HEK293 (cell line): ENCODE results near the gene UGT1A1.

Experiments
- CTCF ChIA-PET: fragments of 350-600 bp; formaldehyde crosslinking; extraction: SDS; loops from one replicate; lab custom pipeline; 2021; ENCODE audit warnings: antibody characterized with exemption; lab: Yijun Ruan, JAX
- POLR2A ChIA-PET: fragments of 300-600 bp; formaldehyde crosslinking; extraction: SDS; loops from one replicate; lab custom pipeline; 2020; ENCODE audit warnings: antibody characterized with exemption, inconsistent platforms; lab: Yijun Ruan, JAX
- H3K27ac ChIP-seq: fragments of 200-500 bp; sonication (Bioruptor generic); 2 replicates; pipeline ENCODE4 v1.5.1; 2014; ENCODE audit warnings: low read depth, low read length, control low read depth, inconsistent platforms; ENCODE audit errors: extremely low read depth
- H3K36me3 ChIP-seq, 2 experiments: fragments of 200-500 bp in 1 of 2; sonication (Bioruptor generic) in 1 of 2; 1 replicate in 1 of 2; 2 replicates in 1 of 2; pipeline ENCODE4 v1.5.1; 2014 to 2017; ENCODE audit warnings: inconsistent platforms in 2 of 2, low read length in 2 of 2; ENCODE audit not compliant: control insufficient read depth in 2 of 2, insufficient read depth in 1 of 2
- H3K4me1 ChIP-seq: fragments of 200-500 bp; sonication (Bioruptor generic); 2 replicates; pipeline ENCODE4 v1.5.1; 2014; ENCODE audit warnings: mild to moderate bottlenecking, low read length, inconsistent platforms; ENCODE audit not compliant: control insufficient read depth, insufficient read depth
- H3K4me3 ChIP-seq: 2 replicates; pipeline ENCODE4 v1.5.1; 2011; ENCODE audit warnings: low read depth, mild to moderate bottlenecking, control low read depth, low read length, moderate library complexity
- H3K9me3 ChIP-seq: fragments of 200-500 bp; sonication (Bioruptor generic); 2 replicates; pipeline ENCODE4 v1.5.1; 2014; ENCODE audit warnings: low read depth, low read length, inconsistent platforms; ENCODE audit not compliant: control insufficient read depth, insufficient read depth
- BCL11B ChIP-seq: fragments of 450-650 bp; formaldehyde crosslinking; IDR thresholded peaks from 2 replicates; pipeline ENCODE4 v1.5.1; 2016; ENCODE audit warnings: low read depth, missing biosample characterization, missing genetic modification characterization
- FEZF1 ChIP-seq: fragments of 450-650 bp; formaldehyde crosslinking; IDR thresholded peaks from 2 replicates; pipeline ENCODE4 v1.5.1; 2016; ENCODE audit warnings: missing biosample characterization, missing genetic modification characterization
- GLI4 ChIP-seq: fragments of 450-650 bp; formaldehyde crosslinking; IDR thresholded peaks from 2 replicates; pipeline ENCODE4 v1.5.1; 2016; ENCODE audit warnings: missing biosample characterization, missing genetic modification characterization
- MZF1 ChIP-seq: fragments of 450-650 bp; formaldehyde crosslinking; IDR thresholded peaks from 2 replicates; pipeline ENCODE4 v1.5.1; 2017; ENCODE audit warnings: missing biosample characterization, missing genetic modification characterization, borderline replicate concordance
- REPIN1 ChIP-seq: fragments of 450-650 bp; formaldehyde crosslinking; IDR thresholded peaks from 2 replicates; pipeline ENCODE4 v1.5.1; 2017; ENCODE audit warnings: missing biosample characterization, missing genetic modification characterization, low read depth
- SCRT1 ChIP-seq: fragments of 450-650 bp; formaldehyde crosslinking; IDR thresholded peaks from 2 replicates; pipeline ENCODE4 v1.5.1; 2016; ENCODE audit warnings: missing biosample characterization, missing genetic modification characterization, borderline replicate concordance
- SP3 ChIP-seq: fragments of 450-650 bp; formaldehyde crosslinking; IDR thresholded peaks from 2 replicates; pipeline ENCODE4 v1.5.1; 2016; ENCODE audit warnings: missing biosample characterization, missing genetic modification characterization
- ZBTB11 ChIP-seq: fragments of 450-650 bp; formaldehyde crosslinking; conservative IDR thresholded peaks from 2 replicates; pipeline ENCODE4 v1.5.1; 2016; ENCODE audit warnings: low read depth, missing biosample characterization, missing genetic modification characterization
- ZBTB6 ChIP-seq: fragments of 450-650 bp; formaldehyde crosslinking; IDR thresholded peaks from 2 replicates; pipeline ENCODE4 v1.5.1; 2017; ENCODE audit warnings: missing biosample characterization, missing genetic modification characterization
- ZNF112 ChIP-seq: fragments of 450-650 bp; formaldehyde crosslinking; IDR thresholded peaks from 2 replicates; pipeline ENCODE4 v1.5.0; 2017; ENCODE audit warnings: missing biosample characterization, missing genetic modification characterization
- ZNF155 ChIP-seq: fragments of 450-650 bp; formaldehyde crosslinking; IDR thresholded peaks from 2 replicates; pipeline ENCODE4 v1.5.1; 2016; ENCODE audit warnings: missing biosample characterization, missing genetic modification characterization
- ZNF202 ChIP-seq: fragments of 450-650 bp; formaldehyde crosslinking; IDR thresholded peaks from 2 replicates; pipeline ENCODE4 v1.5.1; 2016; ENCODE audit warnings: missing biosample characterization, missing genetic modification characterization, borderline replicate concordance
- ZNF274 ChIP-seq, 2 experiments: fragments of 200-500 bp in 1 of 2; fragments of 450-650 bp in 1 of 2; sonication (Bioruptor generic) in 1 of 2; formaldehyde crosslinking in 1 of 2; IDR thresholded peaks; 2 replicates each; pipeline versions ENCODE4 v1.5.1 to v1.6.1; 2014 to 2016; ENCODE audit warnings: borderline replicate concordance in 1 of 2, inconsistent platforms in 1 of 2, low read length in 1 of 2, missing biosample characterization in 1 of 2, missing genetic modification characterization in 1 of 2
- ZNF394 ChIP-seq: fragments of 450-650 bp; formaldehyde crosslinking; IDR thresholded peaks from 2 replicates; pipeline ENCODE4 v1.5.1; 2016; ENCODE audit warnings: missing biosample characterization, missing genetic modification characterization, mild to moderate bottlenecking, moderate library complexity, borderline replicate concordance
- ZNF473 ChIP-seq: fragments of 450-650 bp; formaldehyde crosslinking; IDR thresholded peaks from 2 replicates; pipeline ENCODE4 v1.5.1; 2017; ENCODE audit warnings: missing biosample characterization, missing genetic modification characterization
- ZNF623 ChIP-seq: fragments of 450-650 bp; formaldehyde crosslinking; IDR thresholded peaks from 2 replicates; pipeline ENCODE4 v1.5.1; 2016; ENCODE audit warnings: missing biosample characterization, missing genetic modification characterization
- ZNF677 ChIP-seq: fragments of 450-650 bp; IDR thresholded peaks from 2 replicates; pipeline ENCODE4 v1.5.0; 2018; ENCODE audit warnings: missing biosample characterization, mild to moderate bottlenecking, missing genetic modification characterization, moderate library complexity
- ZNF768 ChIP-seq: fragments of 450-650 bp; formaldehyde crosslinking; IDR thresholded peaks from 2 replicates; pipeline ENCODE4 v1.5.1; 2018; ENCODE audit warnings: missing biosample characterization, mild to moderate bottlenecking, missing genetic modification characterization
- ZNF785 ChIP-seq: fragments of 450-650 bp; formaldehyde crosslinking; IDR thresholded peaks from 2 replicates; pipeline ENCODE4 v1.5.1; 2016; ENCODE audit warnings: missing biosample characterization, missing genetic modification characterization
- ZNF837 ChIP-seq: fragments of 450-650 bp; formaldehyde crosslinking; IDR thresholded peaks from 2 replicates; pipeline ENCODE4 v1.5.1; 2016; ENCODE audit warnings: missing biosample characterization, missing genetic modification characterization
- TF ChIP-seq, protein P1 (sequence below): fragments of 450-650 bp; formaldehyde crosslinking; IDR thresholded peaks from 2 replicates; pipeline ENCODE4 v1.5.1; 2016; ENCODE audit warnings: missing biosample characterization, missing genetic modification characterization
- TF ChIP-seq, protein P2 (sequence below): fragments of 450-650 bp; IDR thresholded peaks from 2 replicates; pipeline ENCODE4 v1.5.1; 2018; ENCODE audit warnings: missing biosample characterization, mild to moderate bottlenecking, missing genetic modification characterization
- TF ChIP-seq, protein P3 (sequence below): fragments of 450-650 bp; formaldehyde crosslinking; IDR thresholded peaks from 2 replicates; pipeline ENCODE4 v1.5.1; 2016; ENCODE audit warnings: missing biosample characterization, missing genetic modification characterization, low read depth

The UGT1A1 gene

DNA sequence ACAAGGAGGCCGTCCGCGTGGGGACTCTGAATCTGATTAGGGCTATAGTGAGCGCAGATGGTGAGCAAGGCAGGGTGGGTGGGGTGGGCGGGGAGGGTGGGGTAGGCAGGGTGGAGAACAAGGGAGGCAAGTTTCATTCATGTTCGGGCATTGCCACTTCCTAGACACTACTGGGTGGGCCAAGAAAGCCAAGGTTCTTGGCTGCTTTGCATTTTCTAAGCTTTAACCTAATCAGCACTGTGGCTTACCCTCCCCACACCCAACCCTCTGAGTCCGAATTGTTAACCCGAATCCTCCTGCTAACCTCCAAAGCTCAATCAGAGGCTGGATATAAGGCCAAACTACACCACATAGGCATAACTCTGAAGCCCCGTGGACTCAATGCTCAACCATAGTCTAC is 36.2 kb downstream of the UGT1A1 start (continued):
- TF ChIP-seq BCL11B (no peak), ZNF155 (tag by site-specific recombination) (no peak), SP3 (tag by site-specific recombination) (no peak), ZNF768 (tag by site-specific recombination) (no peak), ZNF623 (tag by site-specific recombination) (no peak), REPIN1 (no peak)

DNA sequence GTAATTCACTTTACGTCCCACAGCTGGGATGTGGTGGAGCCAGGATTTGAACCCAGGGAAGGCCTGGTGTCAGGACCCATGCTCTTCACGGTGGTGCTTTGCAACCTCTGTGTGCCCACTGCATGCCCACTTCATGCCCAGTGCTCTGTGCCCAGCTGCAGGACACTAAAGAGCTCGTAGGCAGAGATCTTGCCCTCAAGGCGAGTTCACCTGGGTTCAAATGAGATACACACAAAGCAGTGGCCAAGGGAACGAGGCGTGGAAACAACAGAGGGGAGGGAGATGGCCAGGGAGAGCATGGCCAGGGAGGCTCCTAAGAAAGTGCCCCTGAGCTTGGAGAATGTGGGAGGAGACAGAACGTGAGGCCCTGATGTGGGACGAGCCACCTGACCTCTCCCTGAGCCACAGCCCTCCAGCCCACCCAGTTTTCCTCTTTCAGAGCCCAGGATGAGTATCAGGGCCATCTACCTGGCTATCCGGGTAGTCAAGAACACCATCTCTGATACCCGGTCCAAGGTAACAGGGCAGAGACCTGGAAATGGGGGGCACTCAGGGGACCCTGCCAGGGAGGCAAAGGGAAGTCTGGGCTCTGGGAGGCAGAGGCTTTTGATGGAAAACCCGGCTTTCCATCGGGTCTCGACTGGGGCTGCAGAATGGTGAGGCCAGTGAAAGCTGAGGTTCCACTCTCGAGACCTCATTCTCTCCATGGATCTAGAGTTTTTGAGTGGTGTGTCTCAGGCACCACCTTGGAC is 38.4 kb downstream of the UGT1A1 start:
- ChIA-PET POLR2A (no interaction called here), CTCF (interaction anchor here (0.6 kb wide), 1 partner anchor 1164 kb away, joined by 3 read pairs; no protein-coding TSS in a partner anchor)
- no peak for TF ChIP-seq REPIN1
- no peak for TF ChIP-seq FEZF1 (tag by site-specific recombination)
- TF ChIP-seq GLI4 (tag by site-specific recombination) = no peak
- TF ChIP-seq MZF1 (tag by site-specific recombination) = no peak
- no peak for TF ChIP-seq ZNF785 (tag by site-specific recombination)
- TF ChIP-seq ZNF837 (tag by site-specific recombination) = no peak
- TF ChIP-seq ZNF112 (tag by site-specific recombination) = no peak
- no peak for TF ChIP-seq ZBTB6 (tag by site-specific recombination)
- TF ChIP-seq ZNF202 = no peak
- no peak for TF ChIP-seq ZNF677 (tag by site-specific recombination)
- TF ChIP-seq ZNF394 = no peak
- TF ChIP-seq, protein P1, sequence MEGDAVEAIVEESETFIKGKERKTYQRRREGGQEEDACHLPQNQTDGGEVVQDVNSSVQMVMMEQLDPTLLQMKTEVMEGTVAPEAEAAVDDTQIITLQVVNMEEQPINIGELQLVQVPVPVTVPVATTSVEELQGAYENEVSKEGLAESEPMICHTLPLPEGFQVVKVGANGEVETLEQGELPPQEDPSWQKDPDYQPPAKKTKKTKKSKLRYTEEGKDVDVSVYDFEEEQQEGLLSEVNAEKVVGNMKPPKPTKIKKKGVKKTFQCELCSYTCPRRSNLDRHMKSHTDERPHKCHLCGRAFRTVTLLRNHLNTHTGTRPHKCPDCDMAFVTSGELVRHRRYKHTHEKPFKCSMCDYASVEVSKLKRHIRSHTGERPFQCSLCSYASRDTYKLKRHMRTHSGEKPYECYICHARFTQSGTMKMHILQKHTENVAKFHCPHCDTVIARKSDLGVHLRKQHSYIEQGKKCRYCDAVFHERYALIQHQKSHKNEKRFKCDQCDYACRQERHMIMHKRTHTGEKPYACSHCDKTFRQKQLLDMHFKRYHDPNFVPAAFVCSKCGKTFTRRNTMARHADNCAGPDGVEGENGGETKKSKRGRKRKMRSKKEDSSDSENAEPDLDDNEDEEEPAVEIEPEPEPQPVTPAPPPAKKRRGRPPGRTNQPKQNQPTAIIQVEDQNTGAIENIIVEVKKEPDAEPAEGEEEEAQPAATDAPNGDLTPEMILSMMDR = no peak
- TF ChIP-seq, protein P2, sequence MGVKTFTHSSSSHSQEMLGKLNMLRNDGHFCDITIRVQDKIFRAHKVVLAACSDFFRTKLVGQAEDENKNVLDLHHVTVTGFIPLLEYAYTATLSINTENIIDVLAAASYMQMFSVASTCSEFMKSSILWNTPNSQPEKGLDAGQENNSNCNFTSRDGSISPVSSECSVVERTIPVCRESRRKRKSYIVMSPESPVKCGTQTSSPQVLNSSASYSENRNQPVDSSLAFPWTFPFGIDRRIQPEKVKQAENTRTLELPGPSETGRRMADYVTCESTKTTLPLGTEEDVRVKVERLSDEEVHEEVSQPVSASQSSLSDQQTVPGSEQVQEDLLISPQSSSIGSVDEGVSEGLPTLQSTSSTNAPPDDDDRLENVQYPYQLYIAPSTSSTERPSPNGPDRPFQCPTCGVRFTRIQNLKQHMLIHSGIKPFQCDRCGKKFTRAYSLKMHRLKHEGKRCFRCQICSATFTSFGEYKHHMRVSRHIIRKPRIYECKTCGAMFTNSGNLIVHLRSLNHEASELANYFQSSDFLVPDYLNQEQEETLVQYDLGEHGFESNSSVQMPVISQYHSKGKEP (tag by site-specific recombination) = no peak
- TF ChIP-seq SCRT1 (tag by site-specific recombination) = no peak
- no peak for TF ChIP-seq ZNF473 (tag by site-specific recombination)
- TF ChIP-seq ZBTB11 (tag by site-specific recombination) = no peak
- TF ChIP-seq, protein P3, sequence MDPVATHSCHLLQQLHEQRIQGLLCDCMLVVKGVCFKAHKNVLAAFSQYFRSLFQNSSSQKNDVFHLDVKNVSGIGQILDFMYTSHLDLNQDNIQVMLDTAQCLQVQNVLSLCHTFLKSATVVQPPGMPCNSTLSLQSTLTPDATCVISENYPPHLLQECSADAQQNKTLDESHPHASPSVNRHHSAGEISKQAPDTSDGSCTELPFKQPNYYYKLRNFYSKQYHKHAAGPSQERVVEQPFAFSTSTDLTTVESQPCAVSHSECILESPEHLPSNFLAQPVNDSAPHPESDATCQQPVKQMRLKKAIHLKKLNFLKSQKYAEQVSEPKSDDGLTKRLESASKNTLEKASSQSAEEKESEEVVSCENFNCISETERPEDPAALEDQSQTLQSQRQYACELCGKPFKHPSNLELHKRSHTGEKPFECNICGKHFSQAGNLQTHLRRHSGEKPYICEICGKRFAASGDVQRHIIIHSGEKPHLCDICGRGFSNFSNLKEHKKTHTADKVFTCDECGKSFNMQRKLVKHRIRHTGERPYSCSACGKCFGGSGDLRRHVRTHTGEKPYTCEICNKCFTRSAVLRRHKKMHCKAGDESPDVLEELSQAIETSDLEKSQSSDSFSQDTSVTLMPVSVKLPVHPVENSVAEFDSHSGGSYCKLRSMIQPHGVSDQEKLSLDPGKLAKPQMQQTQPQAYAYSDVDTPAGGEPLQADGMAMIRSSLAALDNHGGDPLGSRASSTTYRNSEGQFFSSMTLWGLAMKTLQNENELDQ (tag by site-specific recombination) = no peak
- TF ChIP-seq ZNF274 (IDR thresholded peaks at IDR 0.05; ENCODE audit: low read length) = no peak
- TF ChIP-seq ZNF274 (tag by site-specific recombination; IDR thresholded peaks at IDR 0.05; ENCODE audit: borderline replicate concordance) = no peak

More for the DNA sequence above, 38.4 kb downstream of the UGT1A1 start:
- H3K9me3 ChIP-seq = no peaks in the 10 kb centered on the region
- no peak overlapping the region for H3K4me3 ChIP-seq
- H3K36me3 ChIP-seq = no peaks in the 10 kb centered on the region
- H3K27ac ChIP-seq = no peak overlapping the region
- no peaks in the 10 kb centered on the region for H3K4me1 ChIP-seq
